ENCODE measurements around the gene PKP4.

DNA sequence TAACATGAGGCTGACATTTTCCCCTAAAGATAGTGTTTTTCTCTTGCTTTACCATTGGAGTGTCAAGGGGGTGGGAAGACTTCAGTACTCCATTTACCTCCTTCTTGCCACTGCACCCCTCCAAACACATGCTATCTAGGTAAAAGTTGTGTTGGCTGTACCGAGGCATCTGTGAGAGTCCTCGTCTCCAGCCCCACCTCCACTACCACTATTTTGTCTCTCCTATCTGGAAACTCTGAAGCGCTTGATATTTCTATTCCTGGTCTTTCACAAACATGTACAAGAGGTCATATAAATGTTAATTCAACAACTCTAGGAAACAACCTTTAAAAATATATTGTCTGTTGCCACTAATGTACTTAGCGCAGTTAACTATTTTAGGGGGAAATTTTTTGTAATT is 132.6 kb downstream of the PKP4 start:
- TF ChIP-seq CTCF (conservative IDR thresholded peaks at IDR 0.05; ENCODE audit: low read depth, low read length) (no peak), EZH2 (IDR thresholded peaks at IDR 0.05; ENCODE audit: borderline replicate concordance, low read depth, low read length, poor library complexity, severe bottlenecking) (no peak)

Measured in A673 (cell line).